Mesendoderm (in vitro differentiated cells): ENCODE results near the gene TRERF1.

Experiments
- DNase-seq: peaks from one replicate; pipeline ENCODE4 v3.0.0; 2013
- H2AK5ac ChIP-seq: 2 replicates; pipeline ENCODE4 v1.6.1; 2013; ENCODE audit warnings: low read length, inconsistent platforms
- H2BK120ac ChIP-seq: 2 replicates; pipeline ENCODE4 v1.6.1; 2013; ENCODE audit warnings: low read depth, mild to moderate bottlenecking, low read length, moderate library complexity, mixed read lengths
- H2BK15ac ChIP-seq: replicated peaks from 2 replicates; pipeline ENCODE4 v1.6.1; 2013; ENCODE audit warnings: low read depth, mild to moderate bottlenecking, moderate library complexity
- H2BK5ac ChIP-seq: 2 replicates; pipeline ENCODE4 v1.6.1; 2013; ENCODE audit warnings: low read length, inconsistent platforms
- H3K18ac ChIP-seq: 2 replicates; pipeline ENCODE4 v1.6.1; 2013; ENCODE audit warnings: mild to moderate bottlenecking, low read length, mixed read lengths
- H3K23ac ChIP-seq: one replicate; pipeline ENCODE4 v1.6.1; 2013; ENCODE audit warnings: low read length
- H3K27ac ChIP-seq: 2 replicates; pipeline ENCODE4 v1.5.1; 2013; ENCODE audit warnings: low read depth, mild to moderate bottlenecking, inconsistent platforms, low read length, moderate library complexity
- H3K27me3 ChIP-seq: 2 replicates; pipeline ENCODE4 v1.6.1; 2013; ENCODE audit warnings: low read length, control low read depth, mild to moderate bottlenecking, inconsistent platforms; ENCODE audit not compliant: insufficient read depth, poor library complexity
- H3K36me3 ChIP-seq: 2 replicates; pipeline ENCODE4 v1.6.1; 2013; ENCODE audit warnings: low read length, inconsistent platforms; ENCODE audit not compliant: control insufficient read depth, insufficient read depth
- H3K4ac ChIP-seq: one replicate; pipeline ENCODE4 v1.6.1; 2013; ENCODE audit warnings: low read depth, mild to moderate bottlenecking, low read length, moderate library complexity
- H3K4me1 ChIP-seq: 2 replicates; pipeline ENCODE4 v1.6.1; 2013; ENCODE audit warnings: low read depth, low read length, inconsistent platforms; ENCODE audit not compliant: control insufficient read depth
- H3K4me2 ChIP-seq: 2 replicates; pipeline ENCODE4 v1.6.1; 2013; ENCODE audit warnings: low read length
- H3K4me3 ChIP-seq: 2 replicates; pipeline ENCODE4 v1.5.1; 2013; ENCODE audit warnings: mild to moderate bottlenecking, low read length
- H3K56ac ChIP-seq: one replicate; pipeline ENCODE4 v1.6.1; 2013; ENCODE audit warnings: low read length
- H3K79me1 ChIP-seq: 2 replicates; pipeline ENCODE4 v1.6.1; 2013; ENCODE audit warnings: low read length, inconsistent platforms
- H3K79me2 ChIP-seq: 2 replicates; pipeline ENCODE4 v1.6.1; 2013; ENCODE audit warnings: mild to moderate bottlenecking, low read length; ENCODE audit not compliant: control insufficient read depth, insufficient read depth
- H3K9ac ChIP-seq: 2 replicates; pipeline ENCODE4 v1.6.1; 2013; ENCODE audit warnings: low read length, inconsistent platforms
- H4K5ac ChIP-seq: one replicate; pipeline ENCODE4 v1.6.1; 2013; ENCODE audit warnings: low read length
- H4K8ac ChIP-seq: one replicate; pipeline ENCODE4 v1.6.1; 2013; ENCODE audit warnings: low read depth, mild to moderate bottlenecking, control low read depth, low read length, moderate library complexity
- WGBS: extraction: QIAGEN DNeasy Blood & Tissue Kit; methylation state at CpG from one replicate; pipeline ENCODE4 v1.1.7; 2013; ENCODE audit warnings: low lambda C conversion rate, missing lambda C conversion rate; ENCODE audit not compliant: insufficient coverage; ENCODE audit errors: extremely low coverage; 5-methylcytosine and 5-hydroxymethylcytosine counted together

TRERF1 gene

DNA sequence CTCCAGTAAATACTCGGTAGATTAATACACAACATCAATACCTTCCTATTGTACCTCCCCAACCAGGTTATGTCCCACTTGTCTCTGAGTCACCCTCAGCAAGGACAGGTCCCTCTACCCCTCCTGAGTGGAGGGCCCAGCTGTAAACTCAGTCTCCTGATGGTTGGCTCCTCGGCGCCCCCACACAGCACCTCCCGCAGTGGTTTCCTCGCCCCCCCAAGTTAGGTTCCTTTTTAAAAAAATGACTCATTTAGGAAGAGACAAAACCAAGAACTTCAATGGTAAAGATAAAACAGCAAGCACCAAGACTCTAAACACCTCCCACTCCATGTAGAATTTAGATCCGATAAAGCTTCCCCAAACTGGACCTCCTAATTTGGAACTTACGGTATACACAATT lies 83.5 kb downstream of the TRERF1 start:
- Histone ChIP-seq H3K4me3 (no peak overlapping the region), H3K79me2 (no peaks in the 10 kb centered on the region), H2AK5ac (no peak overlapping the region), H3K4me2 (no peak overlapping the region), H3K56ac (no peak overlapping the region), H3K27me3 (no peaks in the 10 kb centered on the region), H3K36me3 (no peaks in the 10 kb centered on the region), H3K4me1 (no peaks in the 10 kb centered on the region), H2BK5ac (no peak overlapping the region), H3K23ac (no peak overlapping the region), H3K9ac (no peak overlapping the region), H3K79me1 (peaks cover 2% of the 10 kb centered on the region), H3K4ac (no peak overlapping the region), H3K27ac (no peak overlapping the region), H4K8ac (no peak overlapping the region), H2BK120ac (no peak overlapping the region), H2BK15ac (no peak overlapping the region), H4K5ac (no peak overlapping the region), H3K18ac (no peak overlapping the region)
- no peak for DNase-seq
- no CpG with 5 or more reads among the region's 7 CpGs for WGBS

DNA sequence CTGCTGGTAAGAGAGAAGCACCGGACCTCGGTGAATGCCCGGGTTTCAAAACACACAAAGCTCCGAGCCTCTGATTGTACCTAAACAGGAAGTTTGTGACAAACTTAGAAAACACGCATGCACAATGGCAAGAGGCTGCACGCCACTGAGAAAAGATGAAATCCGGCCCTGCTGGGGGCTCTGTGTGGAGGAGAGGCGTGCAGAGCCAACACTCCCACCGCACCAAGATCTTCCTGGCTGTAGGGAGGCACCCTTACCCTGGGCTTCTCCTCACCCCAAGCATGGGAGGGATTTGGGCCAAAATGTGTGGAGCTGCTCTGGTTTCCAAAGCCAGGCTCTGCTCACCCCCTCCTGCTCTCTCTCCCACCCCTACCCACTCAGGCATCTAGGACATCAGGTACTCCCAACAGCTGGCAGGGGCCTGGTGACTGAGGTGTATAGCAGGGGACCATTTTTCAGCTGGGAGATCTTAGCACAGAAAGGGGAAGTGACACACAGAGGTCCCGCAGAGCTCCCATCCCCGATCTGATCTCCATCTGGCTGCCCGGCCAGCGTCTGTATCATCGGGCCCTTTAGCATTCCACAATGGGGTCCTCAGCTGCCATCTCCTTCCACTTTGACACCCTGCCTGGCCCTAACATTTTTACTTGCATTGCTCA lies 84.2 kb downstream of the TRERF1 start:
- no peak overlapping the region for H3K4me3 ChIP-seq
- no peak overlapping the region for H3K18ac ChIP-seq
- no peak overlapping the region for H3K4me2 ChIP-seq
- H2BK120ac ChIP-seq: no peak overlapping the region
- no peak overlapping the region for H2BK15ac ChIP-seq
- H3K27ac ChIP-seq: no peak overlapping the region
- H3K79me2 ChIP-seq: no peaks in the 10 kb centered on the region
- DNase-seq: no peak
- H3K56ac ChIP-seq: no peak overlapping the region
- H2AK5ac ChIP-seq: no peak overlapping the region
- no CpG with 5 or more reads among the region's 14 CpGs for WGBS
- no peaks in the 10 kb centered on the region for H3K27me3 ChIP-seq
- H4K8ac ChIP-seq: no peak overlapping the region
- H2BK5ac ChIP-seq: no peak overlapping the region
- H3K23ac ChIP-seq: no peak overlapping the region
- no peak overlapping the region for H3K9ac ChIP-seq
- peaks cover 2% of the 10 kb centered on the region for H3K79me1 ChIP-seq
- H3K4me1 ChIP-seq: no peaks in the 10 kb centered on the region
- H3K4ac ChIP-seq: no peak overlapping the region
- H4K5ac ChIP-seq: no peak overlapping the region
- H3K36me3 ChIP-seq: no peaks in the 10 kb centered on the region

DNA sequence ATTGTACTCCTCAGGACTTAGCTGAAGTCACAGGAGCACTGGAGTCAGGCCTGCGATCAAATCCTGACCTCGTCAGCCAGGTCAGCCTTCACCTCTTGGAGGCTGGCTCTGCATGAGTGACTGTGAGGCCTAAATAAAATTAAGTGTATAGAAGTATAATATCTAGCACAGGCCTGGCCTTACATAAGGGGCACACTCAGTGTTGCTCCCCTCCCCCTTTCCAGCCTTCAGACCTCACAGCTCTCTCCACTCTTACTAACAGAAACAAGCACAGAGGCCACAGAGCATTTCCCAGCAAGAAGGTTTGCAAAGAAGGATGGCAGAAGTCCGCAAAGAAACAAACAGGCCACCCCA lies 84.8 kb downstream of the TRERF1 start:
- Histone ChIP-seq H2BK120ac (no peak overlapping the region), H3K27ac (no peak overlapping the region), H4K8ac (no peak overlapping the region), H3K79me2 (no peaks in the 10 kb centered on the region), H3K4me3 (no peak overlapping the region), H3K9ac (no peak overlapping the region), H3K36me3 (no peaks in the 10 kb centered on the region), H3K4me2 (no peak overlapping the region), H3K4me1 (no peaks in the 10 kb centered on the region), H4K5ac (no peak overlapping the region), H3K27me3 (no peaks in the 10 kb centered on the region), H3K4ac (no peak overlapping the region), H2AK5ac (no peak overlapping the region), H2BK5ac (no peak overlapping the region), H3K56ac (no peak overlapping the region), H3K79me1 (peaks cover 2% of the 10 kb centered on the region), H2BK15ac (no peak overlapping the region), H3K18ac (no peak overlapping the region), H3K23ac (no peak overlapping the region)
- DNase-seq: no peak
- WGBS: no CpG with 5 or more reads among the region's 3 CpGs

DNA sequence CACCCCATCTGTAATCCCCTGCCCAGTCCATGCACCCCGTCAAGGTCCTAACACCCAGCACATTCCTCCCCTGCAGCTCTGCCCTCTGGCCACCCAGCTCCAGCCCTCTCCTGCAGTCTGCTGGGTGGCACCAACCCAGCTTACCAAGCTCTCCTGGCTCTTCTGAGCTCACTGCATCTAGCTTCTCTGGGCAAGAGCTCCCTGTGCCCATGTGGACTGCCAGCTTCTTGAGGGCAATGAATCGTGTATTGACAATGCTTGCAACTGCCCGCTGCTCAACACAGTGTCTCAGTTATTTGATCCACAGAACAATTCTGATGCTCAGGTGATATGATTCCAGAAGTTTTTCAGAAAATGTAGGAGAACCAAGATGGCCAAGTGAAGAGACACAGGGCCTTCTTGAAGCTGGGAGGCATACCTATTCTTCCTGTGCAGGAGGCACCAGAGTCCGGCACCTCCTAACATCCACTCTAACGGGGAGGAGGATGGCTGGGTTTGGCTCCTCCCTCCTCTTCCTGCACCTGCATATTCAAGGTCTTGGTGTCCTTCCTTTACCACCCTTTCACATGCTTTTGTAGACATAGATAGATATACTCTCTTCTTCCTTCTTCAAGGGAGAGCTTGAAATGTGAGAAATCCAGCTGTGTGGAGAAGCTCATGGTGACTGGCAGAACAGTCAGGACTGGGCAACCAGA lies 85.6 kb downstream of the TRERF1 start:
- H3K9ac ChIP-seq: no peak overlapping the region
- H3K27me3 ChIP-seq: no peaks in the 10 kb centered on the region
- H3K4me2 ChIP-seq: no peak overlapping the region
- no peak overlapping the region for H3K56ac ChIP-seq
- no peak overlapping the region for H3K27ac ChIP-seq
- H3K4me3 ChIP-seq: no peak overlapping the region
- H3K79me1 ChIP-seq: peaks cover 2% of the 10 kb centered on the region
- no peak overlapping the region for H2BK120ac ChIP-seq
- H2BK5ac ChIP-seq: no peak overlapping the region
- H4K5ac ChIP-seq: no peak overlapping the region
- whole genome bisulfite sequencing: no CpG with 5 or more reads among the region's 5 CpGs
- no peaks in the 10 kb centered on the region for H3K36me3 ChIP-seq
- H2BK15ac ChIP-seq: no peak overlapping the region
- H3K4me1 ChIP-seq: no peaks in the 10 kb centered on the region
- no peak for DNase-seq
- H4K8ac ChIP-seq: no peak overlapping the region
- H3K23ac ChIP-seq: no peak overlapping the region
- H3K18ac ChIP-seq: no peak overlapping the region
- no peaks in the 10 kb centered on the region for H3K79me2 ChIP-seq
- no peak overlapping the region for H2AK5ac ChIP-seq
- H3K4ac ChIP-seq: no peak overlapping the region

DNA sequence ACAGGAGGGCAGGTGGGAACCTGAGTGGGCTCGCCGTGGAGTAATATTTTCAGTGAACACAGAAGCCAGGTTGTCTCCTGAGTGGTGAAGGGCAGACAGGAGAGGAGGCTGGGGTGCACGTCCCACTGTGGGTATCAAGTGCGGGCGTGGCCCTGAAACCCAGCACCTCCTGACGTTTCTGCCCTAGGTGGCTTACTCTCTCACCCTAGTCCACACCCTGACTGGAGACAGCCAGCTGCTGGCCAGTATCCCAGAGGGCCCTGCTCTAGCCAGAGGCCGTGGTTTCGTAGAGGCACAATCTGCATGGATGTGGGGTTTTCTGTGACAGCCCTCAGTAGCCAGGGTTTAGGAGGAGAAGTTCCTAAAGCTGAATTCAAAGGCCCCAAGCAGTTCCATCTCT lies 86.7 kb downstream of the TRERF1 start:
- no peak overlapping the region for H2BK5ac ChIP-seq
- H2BK120ac ChIP-seq: no peak overlapping the region
- H3K79me2 ChIP-seq: no peaks in the 10 kb centered on the region
- no peaks in the 10 kb centered on the region for H3K4me1 ChIP-seq
- H3K4me3 ChIP-seq: no peak overlapping the region
- H3K23ac ChIP-seq: no peak overlapping the region
- H4K5ac ChIP-seq: no peak overlapping the region
- H3K18ac ChIP-seq: no peak overlapping the region
- no CpG with 5 or more reads among the region's 8 CpGs for WGBS
- no peak overlapping the region for H3K9ac ChIP-seq
- no peaks in the 10 kb centered on the region for H3K27me3 ChIP-seq
- DNase-seq: no peak
- H2AK5ac ChIP-seq: no peak overlapping the region
- peaks cover 2% of the 10 kb centered on the region for H3K79me1 ChIP-seq
- H3K4me2 ChIP-seq: no peak overlapping the region
- no peak overlapping the region for H3K4ac ChIP-seq
- no peak overlapping the region for H2BK15ac ChIP-seq
- H4K8ac ChIP-seq: no peak overlapping the region
- no peaks in the 10 kb centered on the region for H3K36me3 ChIP-seq
- H3K27ac ChIP-seq: no peak overlapping the region
- no peak overlapping the region for H3K56ac ChIP-seq
